ENCODE measurements around the gene FEM1C. TPM values are rescaled to one million over a fixed set of nuclear protein-coding genes. Genes with fewer than 3 reads are reported as not detected.

Gene FEM1C, protein sequence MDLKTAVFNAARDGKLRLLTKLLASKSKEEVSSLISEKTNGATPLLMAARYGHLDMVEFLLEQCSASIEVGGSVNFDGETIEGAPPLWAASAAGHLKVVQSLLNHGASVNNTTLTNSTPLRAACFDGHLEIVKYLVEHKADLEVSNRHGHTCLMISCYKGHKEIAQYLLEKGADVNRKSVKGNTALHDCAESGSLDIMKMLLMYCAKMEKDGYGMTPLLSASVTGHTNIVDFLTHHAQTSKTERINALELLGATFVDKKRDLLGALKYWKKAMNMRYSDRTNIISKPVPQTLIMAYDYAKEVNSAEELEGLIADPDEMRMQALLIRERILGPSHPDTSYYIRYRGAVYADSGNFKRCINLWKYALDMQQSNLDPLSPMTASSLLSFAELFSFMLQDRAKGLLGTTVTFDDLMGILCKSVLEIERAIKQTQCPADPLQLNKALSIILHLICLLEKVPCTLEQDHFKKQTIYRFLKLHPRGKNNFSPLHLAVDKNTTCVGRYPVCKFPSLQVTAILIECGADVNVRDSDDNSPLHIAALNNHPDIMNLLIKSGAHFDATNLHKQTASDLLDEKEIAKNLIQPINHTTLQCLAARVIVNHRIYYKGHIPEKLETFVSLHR
- total RNA-seq (2022) (10.3 and 12.2 TPM in 2 replicates), Bru-seq, nascent RNA (percentile 96 among the genes with signal in this experiment), BruChase-seq, experiment 1, labeled RNA remaining after a 6-hour chase (percentile 74 among the genes with signal in this experiment), BruChase-seq, experiment 2, labeled RNA remaining after a 2-hour chase (percentile 95 among the genes with signal in this experiment)
- long read RNA-seq, full-length matches to known transcripts = 17 of 24 reads
- long read RNA-seq, partial matches to known transcripts = 2 of 24 reads
- long read RNA-seq, other reads (novel, unspliced or antisense) = 5 of 24 reads

DNA sequence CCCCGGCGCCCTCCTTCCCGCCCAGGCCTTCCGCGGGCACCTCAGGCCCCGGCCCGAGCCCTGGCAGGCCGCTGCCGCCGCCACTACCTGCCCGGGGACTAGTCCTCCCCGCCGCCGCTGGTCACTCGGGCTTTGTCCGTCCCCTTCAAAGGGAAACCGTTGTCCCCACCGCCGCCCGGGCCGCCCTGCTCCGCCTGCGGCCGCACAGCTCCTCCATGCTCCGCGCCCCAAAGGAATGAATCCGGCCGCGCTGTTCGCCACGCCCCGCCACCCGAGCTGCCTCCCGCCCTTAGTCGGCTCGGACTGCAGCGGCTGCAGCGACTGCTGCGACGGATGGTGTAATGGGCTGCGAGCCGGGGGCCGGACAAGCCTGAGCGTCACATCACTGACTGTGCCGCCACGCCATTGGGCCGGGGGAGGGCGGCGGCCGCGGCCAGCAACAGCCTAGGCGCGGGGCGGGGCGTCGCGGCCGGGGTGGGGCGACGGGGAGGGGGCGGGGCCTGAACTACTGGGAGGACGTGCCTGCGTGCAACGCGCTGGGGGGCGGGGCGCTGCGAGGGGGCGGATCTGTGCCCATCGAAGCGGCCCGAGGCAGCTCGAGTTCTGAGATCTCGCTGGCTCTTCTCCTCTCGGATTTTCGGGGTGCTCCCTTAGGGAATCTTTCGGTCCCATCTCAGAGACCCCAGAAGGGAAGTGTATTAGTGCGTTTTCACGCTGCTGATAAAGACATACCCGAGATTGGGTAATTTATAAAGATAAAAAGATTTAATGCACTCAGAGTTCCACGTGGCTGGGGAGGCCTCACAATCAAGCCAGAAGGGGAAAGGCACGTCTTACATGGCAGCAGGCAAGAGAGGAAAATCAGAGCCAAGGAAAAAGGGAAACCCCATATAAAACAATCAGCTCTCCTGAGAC lies at the start of gene FEM1C:
FEM1C (minus strand) TSS at position 340 of the 915 bp plus-strand sequence. CDS start 1,282 bp downstream, outside the sequence.
- TF ChIP-seq, protein P1, sequence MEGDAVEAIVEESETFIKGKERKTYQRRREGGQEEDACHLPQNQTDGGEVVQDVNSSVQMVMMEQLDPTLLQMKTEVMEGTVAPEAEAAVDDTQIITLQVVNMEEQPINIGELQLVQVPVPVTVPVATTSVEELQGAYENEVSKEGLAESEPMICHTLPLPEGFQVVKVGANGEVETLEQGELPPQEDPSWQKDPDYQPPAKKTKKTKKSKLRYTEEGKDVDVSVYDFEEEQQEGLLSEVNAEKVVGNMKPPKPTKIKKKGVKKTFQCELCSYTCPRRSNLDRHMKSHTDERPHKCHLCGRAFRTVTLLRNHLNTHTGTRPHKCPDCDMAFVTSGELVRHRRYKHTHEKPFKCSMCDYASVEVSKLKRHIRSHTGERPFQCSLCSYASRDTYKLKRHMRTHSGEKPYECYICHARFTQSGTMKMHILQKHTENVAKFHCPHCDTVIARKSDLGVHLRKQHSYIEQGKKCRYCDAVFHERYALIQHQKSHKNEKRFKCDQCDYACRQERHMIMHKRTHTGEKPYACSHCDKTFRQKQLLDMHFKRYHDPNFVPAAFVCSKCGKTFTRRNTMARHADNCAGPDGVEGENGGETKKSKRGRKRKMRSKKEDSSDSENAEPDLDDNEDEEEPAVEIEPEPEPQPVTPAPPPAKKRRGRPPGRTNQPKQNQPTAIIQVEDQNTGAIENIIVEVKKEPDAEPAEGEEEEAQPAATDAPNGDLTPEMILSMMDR (IDR thresholded peaks at IDR 0.05; ENCODE audit: unreplicated experiment) = no peak
- intact Hi-C loops (cut with micrococcal nuclease) = loop anchor here (1.0 to 5.0 kb wide), 3 partner anchors 43 to 129 kb away; no protein-coding TSS in a partner anchor
- POLR2A ChIA-PET = interaction anchor here (0.6 to 4.0 kb wide), 45 partner anchors 8 to 1800 kb away, joined by 3 to 45 read pairs (median 5); partner anchors contain the start of genes AP3S1, ATG12, CCDC112 and PGGT1B
- H3K4me3 Mint-ChIP-seq (ENCODE audit: unreplicated experiment) = peak within 1 kb of the TSS; percentile 85
- DNase-seq (ENCODE audit: unreplicated experiment) = peak; percentile 96
- peak within 1 kb of the TSS; percentile 97 for H3K27ac Mint-ChIP-seq (ENCODE audit: low read depth, unreplicated experiment)
- H3K9me3 Mint-ChIP-seq (ENCODE audit: unreplicated experiment) = no peaks in the 10 kb centered on the region
- H3K4me1 Mint-ChIP-seq (ENCODE audit: insufficient read depth, unreplicated experiment) = peaks cover 7% of the 10 kb centered on the region
- H3K27me3 Mint-ChIP-seq (ENCODE audit: insufficient read depth, unreplicated experiment) = no peaks in the 10 kb centered on the region
- CTCF ChIA-PET = interaction anchor here (0.5 to 4.9 kb wide), 11 partner anchors 27 to 309 kb away, joined by 3 to 26 read pairs (median 4); no protein-coding TSS in a partner anchor
- BruUV-seq (replicated peaks) = no TSS peak
- H3K36me3 Mint-ChIP-seq (ENCODE audit: insufficient read depth, unreplicated experiment) = peaks cover 36% of the 10 kb centered on the region

DNA sequence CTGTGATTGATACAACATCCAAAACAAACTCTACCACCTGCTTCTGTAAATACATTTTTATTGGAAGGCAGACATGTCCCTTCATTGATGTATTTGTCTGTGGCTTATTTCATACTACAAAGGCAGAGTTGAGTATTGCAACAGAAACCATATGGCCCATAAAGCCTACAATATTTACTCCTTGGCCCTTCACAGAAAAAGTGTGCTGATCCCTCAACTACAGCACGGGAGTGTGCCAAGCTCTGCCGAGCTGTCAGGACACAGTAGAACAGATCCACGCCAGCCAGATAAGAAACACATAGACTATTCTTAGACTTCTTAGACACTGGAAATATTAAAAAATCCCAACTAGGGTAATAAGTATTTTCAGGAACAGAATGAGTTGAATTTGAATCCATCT lies 44.5 kb upstream of the FEM1C start:
- no peaks in the 10 kb centered on the region for H3K27me3 Mint-ChIP-seq (ENCODE audit: insufficient read depth, unreplicated experiment)
- ChIA-PET POLR2A (no interaction called here), CTCF (interaction anchor here (0.7 to 5.4 kb wide), 7 partner anchors 9 to 320 kb away, joined by 3 to 42 read pairs (median 4); no protein-coding TSS in a partner anchor)
- no peak overlapping the region for H3K4me3 Mint-ChIP-seq (ENCODE audit: unreplicated experiment)
- no peaks in the 10 kb centered on the region for H3K4me1 Mint-ChIP-seq (ENCODE audit: insufficient read depth, unreplicated experiment)
- no peaks in the 10 kb centered on the region for H3K36me3 Mint-ChIP-seq (ENCODE audit: insufficient read depth, unreplicated experiment)
- TF ChIP-seq, protein P1 (IDR thresholded peaks at IDR 0.05; ENCODE audit: unreplicated experiment) = no peak
- no TSS peak for BruUV-seq (replicated peaks)
- H3K9me3 Mint-ChIP-seq (ENCODE audit: unreplicated experiment) = no peaks in the 10 kb centered on the region
- DNase-seq (ENCODE audit: unreplicated experiment) = no peak
- intact Hi-C loops (cut with micrococcal nuclease) = loop anchor here (5.0 kb wide), 1 partner anchor 47 kb away; the partner anchor contains the start of gene FEM1C
- no peak overlapping the region for H3K27ac Mint-ChIP-seq (ENCODE audit: low read depth, unreplicated experiment)

DNA sequence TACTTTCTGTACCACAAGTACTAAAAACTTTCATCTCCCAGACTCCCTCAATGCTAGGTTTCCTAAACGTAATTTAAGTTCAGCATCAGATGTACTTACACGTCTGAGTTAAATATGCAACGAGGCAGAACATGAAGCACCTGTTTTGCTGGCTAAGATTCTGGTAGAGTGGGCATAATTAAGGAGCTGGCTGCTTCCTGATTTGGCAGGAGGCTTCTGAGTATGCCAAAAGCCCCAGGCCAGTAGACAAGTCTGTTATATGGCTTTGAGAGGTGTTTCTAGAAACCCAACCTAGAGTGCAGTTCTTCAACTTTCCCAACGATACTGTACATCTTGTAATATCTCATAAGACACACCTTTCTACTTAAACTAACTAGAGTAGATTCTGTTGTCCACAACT lies 44.1 kb upstream of the FEM1C start:
- Mint-ChIP-seq H3K36me3 (ENCODE audit: insufficient read depth, unreplicated experiment) (no peaks in the 10 kb centered on the region), H3K27ac (ENCODE audit: low read depth, unreplicated experiment) (no peak overlapping the region), H3K4me1 (ENCODE audit: insufficient read depth, unreplicated experiment) (no peaks in the 10 kb centered on the region), H3K27me3 (ENCODE audit: insufficient read depth, unreplicated experiment) (no peaks in the 10 kb centered on the region), H3K4me3 (ENCODE audit: unreplicated experiment) (no peak overlapping the region), H3K9me3 (ENCODE audit: unreplicated experiment) (no peaks in the 10 kb centered on the region)
- no TSS peak for BruUV-seq (replicated peaks)
- POLR2A ChIA-PET = no interaction called here
- CTCF ChIA-PET = interaction anchor here (0.7 to 5.4 kb wide), 8 partner anchors 10 to 320 kb away, joined by 3 to 42 read pairs (median 5); no protein-coding TSS in a partner anchor
- intact Hi-C loops (cut with micrococcal nuclease) = loop anchor here (5.0 kb wide), 1 partner anchor 46 kb away; the partner anchor contains the start of gene FEM1C
- TF ChIP-seq, protein P1 (IDR thresholded peaks at IDR 0.05; ENCODE audit: unreplicated experiment) = no peak
- DNase-seq (ENCODE audit: unreplicated experiment) = no peak

All from MCF 10A (cell line).